Panc1 (cell line): ENCODE measurements around the gene BICD1.

Experiments
- POLR2AphosphoS5 ChIP-seq: IDR thresholded peaks from 2 replicates; pipeline ENCODE4 v1.6.1; 2012; ENCODE audit warnings: mild to moderate bottlenecking, low read depth, low read length, moderate library complexity
- TF ChIP-seq, protein P1 (sequence below): fragments of 450-650 bp; IDR thresholded peaks from 2 replicates; pipeline ENCODE4 v1.5.1; 2017; ENCODE audit warnings: mild to moderate bottlenecking
- TF ChIP-seq, protein P2 (sequence below), 2 experiments: IDR thresholded peaks; 2 replicates each; pipeline ENCODE4 v1.6.1; 2011 to 2012; ENCODE audit warnings: low read depth in 2 of 2, control low read depth in 1 of 2, low read length in 1 of 2, mild to moderate bottlenecking in 1 of 2, moderate library complexity in 1 of 2; ENCODE audit not compliant: insufficient read depth in 1 of 2

DNA sequence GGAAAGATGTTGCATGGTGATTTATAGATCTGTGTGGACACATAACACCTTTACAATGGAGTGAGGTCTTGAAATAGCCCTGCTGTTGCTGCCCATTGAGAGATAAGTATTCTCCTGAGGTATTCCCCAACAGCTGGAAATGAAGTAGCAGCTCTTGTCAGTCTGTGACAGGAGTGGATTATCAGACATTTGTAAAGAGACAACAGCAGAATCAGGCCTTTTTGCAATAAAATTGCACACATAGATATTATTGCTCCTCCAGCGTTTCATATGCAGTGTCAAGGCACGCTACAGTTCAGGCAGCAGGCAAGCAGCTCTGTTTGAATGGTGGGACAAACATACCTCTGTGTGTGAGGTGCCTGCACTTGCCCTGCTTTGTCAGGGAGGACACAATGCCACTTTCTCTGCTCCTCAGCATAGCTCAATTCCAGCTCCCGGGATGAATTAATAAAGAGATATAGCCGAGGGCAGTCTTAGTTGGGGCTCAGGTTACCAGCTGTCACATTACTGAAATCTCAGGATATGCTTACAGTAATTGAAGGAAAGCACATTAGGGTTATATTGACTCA is 49.4 kb downstream of the BICD1 start:
- TF ChIP-seq, protein P1, sequence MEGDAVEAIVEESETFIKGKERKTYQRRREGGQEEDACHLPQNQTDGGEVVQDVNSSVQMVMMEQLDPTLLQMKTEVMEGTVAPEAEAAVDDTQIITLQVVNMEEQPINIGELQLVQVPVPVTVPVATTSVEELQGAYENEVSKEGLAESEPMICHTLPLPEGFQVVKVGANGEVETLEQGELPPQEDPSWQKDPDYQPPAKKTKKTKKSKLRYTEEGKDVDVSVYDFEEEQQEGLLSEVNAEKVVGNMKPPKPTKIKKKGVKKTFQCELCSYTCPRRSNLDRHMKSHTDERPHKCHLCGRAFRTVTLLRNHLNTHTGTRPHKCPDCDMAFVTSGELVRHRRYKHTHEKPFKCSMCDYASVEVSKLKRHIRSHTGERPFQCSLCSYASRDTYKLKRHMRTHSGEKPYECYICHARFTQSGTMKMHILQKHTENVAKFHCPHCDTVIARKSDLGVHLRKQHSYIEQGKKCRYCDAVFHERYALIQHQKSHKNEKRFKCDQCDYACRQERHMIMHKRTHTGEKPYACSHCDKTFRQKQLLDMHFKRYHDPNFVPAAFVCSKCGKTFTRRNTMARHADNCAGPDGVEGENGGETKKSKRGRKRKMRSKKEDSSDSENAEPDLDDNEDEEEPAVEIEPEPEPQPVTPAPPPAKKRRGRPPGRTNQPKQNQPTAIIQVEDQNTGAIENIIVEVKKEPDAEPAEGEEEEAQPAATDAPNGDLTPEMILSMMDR, result no peak
- no peak for TF ChIP-seq POLR2AphosphoS5
- TF ChIP-seq, protein P2, sequence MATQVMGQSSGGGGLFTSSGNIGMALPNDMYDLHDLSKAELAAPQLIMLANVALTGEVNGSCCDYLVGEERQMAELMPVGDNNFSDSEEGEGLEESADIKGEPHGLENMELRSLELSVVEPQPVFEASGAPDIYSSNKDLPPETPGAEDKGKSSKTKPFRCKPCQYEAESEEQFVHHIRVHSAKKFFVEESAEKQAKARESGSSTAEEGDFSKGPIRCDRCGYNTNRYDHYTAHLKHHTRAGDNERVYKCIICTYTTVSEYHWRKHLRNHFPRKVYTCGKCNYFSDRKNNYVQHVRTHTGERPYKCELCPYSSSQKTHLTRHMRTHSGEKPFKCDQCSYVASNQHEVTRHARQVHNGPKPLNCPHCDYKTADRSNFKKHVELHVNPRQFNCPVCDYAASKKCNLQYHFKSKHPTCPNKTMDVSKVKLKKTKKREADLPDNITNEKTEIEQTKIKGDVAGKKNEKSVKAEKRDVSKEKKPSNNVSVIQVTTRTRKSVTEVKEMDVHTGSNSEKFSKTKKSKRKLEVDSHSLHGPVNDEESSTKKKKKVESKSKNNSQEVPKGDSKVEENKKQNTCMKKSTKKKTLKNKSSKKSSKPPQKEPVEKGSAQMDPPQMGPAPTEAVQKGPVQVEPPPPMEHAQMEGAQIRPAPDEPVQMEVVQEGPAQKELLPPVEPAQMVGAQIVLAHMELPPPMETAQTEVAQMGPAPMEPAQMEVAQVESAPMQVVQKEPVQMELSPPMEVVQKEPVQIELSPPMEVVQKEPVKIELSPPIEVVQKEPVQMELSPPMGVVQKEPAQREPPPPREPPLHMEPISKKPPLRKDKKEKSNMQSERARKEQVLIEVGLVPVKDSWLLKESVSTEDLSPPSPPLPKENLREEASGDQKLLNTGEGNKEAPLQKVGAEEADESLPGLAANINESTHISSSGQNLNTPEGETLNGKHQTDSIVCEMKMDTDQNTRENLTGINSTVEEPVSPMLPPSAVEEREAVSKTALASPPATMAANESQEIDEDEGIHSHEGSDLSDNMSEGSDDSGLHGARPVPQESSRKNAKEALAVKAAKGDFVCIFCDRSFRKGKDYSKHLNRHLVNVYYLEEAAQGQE (IDR thresholded peaks at IDR 0.05; ENCODE audit: insufficient read depth in 1 of 2, low read depth in 2 of 2, low read length in 1 of 2), result no peak
